SIG-M5 treated with dmso at 0.1 percent for 504 hours (cell line): ENCODE results near the gene ARL10.
A peak's percentile ranks its signal among the peaks of the same experiment; 100 is the strongest.

Experiments
- DNase-seq: peaks from one replicate; lab custom pipeline; 2025; ENCODE audit not compliant: unreplicated experiment; lab: John Stamatoyannopoulos, UW

The ARL10 gene

DNA sequence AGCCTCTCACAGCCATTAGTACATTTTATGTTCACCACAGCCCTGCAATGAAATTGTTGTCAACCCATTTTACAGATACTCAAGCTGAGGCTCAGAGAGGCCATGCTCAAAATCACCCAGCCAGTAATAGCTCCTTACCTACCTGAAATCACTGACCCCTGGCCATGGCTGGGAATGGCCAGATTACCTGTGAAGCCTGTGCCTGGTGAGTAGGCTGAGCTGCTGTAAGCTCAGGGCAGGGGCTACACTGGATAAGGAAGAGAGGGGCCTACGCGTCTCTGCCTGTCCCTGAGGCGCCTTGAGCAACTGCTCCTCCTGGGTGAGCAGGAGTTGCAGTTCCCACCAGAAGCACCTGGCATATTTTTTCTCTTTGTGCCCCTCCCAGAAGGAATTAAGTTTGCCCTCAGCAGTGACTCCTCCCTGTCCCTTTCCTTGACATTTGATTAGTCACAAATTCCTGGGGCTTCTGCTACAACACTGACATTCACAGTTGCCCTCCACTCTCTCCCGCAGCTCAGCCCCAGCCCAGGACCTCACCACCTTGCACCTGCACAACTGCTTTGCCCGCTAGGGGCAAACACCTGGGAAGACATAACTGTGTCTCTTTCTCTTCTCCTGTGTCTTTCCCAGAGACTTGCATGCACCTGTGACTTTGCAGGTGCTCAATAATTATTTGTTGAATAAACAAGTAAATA lies 45.3 kb downstream of the ARL10 start:
- no peak for DNase-seq

DNA sequence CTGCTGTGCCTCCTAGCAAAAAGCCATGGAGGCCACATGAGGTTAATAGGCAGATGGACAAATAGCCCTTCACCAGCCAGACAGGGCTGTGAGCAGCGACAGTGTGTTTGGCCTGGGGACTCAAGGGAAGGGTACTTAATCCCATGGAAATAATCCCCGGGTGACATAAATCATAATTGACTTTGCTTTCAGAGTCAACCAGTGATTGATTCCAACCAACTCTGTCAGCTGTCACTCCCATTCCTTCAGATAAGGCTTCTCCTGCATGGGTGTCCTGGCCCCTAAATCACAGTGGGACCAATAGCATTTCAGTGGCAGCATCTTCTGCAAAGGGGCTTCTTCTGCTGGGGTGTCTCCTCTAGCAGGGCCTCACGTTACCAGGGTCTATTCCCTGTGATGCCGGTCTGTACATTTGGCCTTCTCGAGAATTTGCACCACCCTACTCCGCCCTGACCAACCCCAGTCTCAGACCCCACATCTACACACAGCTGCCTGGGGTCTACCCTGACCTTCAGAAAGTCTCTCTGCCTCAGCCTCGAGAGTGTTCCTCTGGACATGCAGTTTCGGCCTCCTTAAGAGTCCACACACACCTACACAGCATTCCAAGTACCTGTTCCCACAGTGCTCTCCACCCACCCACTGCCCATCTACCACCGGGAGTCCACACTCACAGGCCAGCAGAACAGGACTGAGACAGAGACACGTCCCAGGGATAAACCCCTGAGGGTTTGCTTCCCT lies 47.4 kb downstream of the ARL10 start:
- no peak for DNase-seq

DNA sequence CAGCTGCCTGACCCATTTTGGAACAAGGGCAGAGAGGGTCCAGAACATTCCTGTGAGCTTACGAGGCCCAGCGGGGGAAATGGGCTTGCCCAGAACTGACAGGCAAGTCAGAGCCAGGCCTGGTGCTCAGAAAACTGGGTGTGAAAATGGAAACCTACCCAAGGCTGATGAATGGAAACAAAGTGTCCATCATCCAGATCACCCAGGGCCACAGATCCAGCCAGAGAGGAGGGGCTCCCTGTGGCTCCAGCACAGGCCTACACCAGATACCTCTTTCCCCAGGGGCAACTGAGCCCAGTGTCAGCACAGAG lies 47.9 kb downstream of the ARL10 start:
- DNase-seq: no peak

DNA sequence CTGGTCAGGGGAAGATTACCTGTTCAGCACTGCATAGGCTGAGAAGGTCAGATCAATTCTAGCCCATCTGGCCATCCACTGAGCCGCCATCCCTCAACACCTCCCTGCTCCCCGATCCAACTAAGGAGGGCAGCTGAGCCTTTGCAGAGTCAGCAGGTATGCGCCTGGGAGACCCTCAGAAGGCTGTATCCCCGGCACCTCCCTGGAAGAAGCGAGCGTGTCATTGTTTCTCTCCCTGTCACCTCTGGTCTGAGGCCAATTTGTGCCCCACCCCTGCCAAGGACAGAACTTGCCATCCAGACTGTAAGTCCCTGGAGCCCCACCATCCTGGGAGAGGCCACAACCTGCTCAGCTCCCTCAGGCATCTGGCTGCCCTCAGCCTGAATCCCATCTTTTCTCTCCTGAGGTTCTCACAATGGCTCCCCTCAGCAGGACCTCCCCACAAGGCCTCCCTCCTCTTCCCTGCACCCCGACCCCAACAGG lies 48.5 kb downstream of the ARL10 start:
- DNase-seq: no peak

DNA sequence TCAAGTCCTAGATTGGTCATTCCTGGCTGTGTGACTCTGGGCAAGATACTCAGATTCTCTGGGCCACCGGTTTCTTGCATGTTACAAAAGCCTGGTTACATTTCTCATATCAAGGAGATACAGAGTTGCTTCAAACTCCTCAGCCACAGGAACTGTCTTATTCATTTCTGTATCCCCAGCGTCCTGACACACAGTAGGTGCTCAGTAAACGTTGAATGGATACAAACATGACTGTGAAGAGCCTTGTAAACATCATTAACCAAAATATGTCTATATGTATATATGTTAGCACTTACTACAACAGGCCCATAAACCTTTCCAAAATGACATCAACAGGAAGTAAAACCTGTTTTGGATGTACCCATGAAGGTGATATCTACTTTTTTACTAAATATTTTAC lies 49.4 kb downstream of the ARL10 start:
- DNase-seq: no peak

DNA sequence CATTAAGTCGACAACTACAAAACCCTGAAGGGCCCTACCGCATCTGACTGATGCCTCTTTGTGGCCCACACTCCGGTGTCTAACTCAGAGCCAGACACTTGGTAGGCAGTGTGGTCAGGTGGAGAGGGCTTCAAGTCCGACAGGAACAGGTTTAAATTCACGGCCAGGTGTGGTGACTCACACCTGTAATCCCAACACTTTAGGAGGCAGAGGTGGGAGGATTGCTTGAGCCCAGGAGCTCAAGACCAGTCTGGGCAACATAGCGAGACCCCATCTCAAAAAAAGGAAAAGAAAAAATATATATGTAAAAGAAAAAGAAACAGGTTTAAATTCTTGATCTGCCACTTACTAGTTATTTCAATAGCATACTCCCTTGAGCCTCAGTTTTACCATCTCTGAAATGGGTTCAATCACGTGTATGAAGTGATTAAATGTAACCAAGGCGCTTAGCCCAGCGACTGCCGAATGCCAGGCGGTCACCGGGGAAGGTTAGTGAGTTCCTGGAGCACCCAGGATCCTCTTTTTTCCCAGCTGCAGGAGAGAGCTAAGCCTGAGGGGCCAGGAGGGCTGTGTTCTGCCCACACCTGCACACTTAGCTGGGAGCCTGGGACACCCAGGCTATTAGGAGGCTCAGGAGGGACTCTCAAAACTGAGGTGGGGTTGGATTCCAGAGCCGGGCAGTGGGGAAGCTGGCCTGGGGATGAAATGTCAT lies 50.1 kb downstream of the ARL10 start:
- no peak for DNase-seq

DNA sequence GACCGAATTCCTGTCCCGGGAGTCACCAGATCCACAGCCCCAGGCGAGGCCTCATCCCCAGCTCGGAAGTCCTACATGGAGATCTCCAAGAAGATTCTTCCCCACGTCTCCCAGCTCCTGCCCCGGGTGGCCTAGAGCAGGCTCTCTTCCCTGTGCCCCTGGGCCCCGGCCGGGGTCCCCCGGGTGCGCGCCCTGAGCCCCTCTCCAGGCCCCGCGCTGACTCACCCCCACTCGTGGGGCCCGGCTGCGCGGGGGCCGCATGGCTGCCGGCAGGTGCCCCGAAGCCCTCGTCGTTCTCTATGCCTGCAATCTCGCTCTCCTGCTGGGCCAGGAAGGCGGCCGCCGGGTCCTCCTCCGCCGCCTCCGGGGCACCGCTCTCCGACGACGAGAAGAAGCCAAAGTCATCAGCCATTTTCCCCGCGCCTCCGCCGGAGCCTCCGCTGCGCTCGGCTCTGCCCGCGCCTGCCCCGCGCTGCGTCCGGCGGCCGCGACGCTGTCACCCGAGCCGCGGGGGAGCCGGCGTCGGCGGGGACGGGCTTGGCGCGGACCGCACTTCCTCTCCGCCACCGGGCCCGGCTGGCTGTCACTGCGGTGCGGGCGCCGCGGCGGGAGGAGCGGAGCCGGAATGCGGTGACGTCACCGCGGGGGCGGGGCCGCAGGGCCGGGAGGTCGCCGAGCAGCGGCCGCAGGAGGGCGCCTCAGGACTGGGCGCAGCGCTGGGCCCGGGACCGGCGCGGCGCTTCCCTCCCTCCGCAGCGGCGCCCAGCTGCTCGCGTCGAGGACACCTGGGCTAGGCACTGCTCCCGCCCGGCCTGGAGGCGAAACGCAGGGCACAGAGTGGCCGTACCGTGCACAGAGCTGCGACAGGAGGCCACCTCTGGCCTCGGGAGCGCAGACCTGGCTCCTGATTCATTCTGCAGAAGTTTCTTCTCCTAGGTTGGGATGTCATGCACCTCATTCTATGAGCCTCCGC lies 51.0 kb downstream of the ARL10 start, which contains the start of gene CLTB:
Gene CLTB, minus strand, starts transcription at position 588 of the 973 bp plus-strand sequence. Its CDS starts 176 bp downstream, at position 412.
- peak; percentile 86 for DNase-seq

DNA sequence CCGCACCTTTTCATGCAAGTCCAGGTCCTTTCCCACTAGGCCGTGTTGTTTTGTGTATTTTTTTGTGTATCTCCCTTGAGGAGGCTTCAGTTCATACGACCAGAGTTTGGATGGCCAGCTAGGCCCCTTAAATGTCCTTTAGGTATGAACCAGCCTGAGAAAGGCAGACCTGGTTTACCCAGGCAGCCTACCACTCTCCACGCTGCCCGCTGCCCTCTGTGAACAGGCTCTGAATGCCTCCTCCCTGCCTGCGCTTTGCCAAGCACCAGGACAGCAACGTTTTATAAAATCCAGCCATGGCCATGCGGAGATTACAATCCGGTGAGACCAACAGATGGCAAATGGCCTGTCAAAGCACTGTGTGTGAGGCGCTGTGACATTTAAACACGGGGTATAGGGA lies 51.7 kb downstream of the ARL10 start:
- DNase-seq: no peak

DNA sequence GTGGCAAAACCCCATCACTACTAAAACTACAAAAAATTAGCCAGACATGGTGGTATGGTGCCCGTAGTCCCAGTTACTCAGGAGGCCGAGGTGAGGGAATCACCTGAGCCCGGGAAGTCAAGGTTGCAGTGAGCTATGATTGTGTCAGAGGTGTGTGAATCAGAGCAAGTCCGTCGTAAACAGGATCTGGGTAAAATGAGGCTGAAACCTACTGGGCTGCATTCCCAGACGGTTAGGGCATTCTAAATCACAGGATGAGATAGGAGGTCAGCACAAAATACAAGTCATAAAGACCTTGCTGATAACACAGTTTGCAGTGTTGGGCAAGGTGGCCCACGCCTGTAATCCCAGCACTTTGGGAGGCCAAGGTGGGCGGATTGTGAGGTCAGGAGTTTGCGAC lies 53.0 kb downstream of the ARL10 start:
- no peak for DNase-seq

DNA sequence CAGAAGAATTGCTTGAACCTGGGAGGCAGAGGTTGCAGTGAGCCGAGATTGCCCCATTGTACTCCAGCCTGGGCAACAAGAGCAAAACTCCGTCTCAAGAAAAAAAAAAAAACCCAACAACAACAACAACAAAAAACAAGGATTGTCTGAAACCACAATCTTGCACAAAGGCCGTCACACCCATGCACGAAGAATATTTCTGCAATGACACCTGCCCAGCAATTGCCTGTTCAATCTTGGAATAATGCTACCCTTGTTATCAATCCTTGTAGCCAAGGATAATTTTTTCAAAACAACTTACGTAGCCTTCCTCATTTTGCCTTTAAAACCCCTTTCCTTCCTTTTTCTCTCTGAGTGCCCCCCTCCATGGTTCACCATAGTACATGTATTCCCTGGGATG lies 54.8 kb downstream of the ARL10 start:
- DNase-seq: no peak

DNA sequence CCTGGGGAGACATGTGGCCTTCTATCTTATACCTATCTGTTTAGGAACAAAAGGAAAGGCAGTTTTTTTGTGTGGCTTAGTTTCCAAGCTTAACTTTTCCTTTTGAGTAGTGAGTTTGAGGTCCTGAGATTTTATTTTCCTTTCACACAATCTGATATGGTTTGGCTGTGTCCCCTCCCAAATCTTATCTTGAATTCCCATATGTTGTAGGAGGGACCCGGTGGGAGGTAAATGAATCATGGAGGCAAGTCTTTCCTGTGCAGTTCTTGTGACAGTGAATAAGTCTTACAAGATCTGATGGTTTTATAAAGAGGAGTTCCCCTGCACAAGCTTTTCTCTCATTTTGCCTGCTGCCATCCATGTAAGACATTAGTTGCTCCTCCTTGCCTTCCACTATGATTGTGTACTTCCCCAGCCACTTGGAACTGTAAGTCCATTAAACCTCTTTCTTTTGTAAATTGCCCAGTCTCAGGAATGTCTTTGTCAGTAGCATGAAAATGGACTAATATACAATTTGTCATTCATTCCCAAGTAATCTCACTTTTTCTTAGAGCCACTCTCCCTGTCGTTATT lies 55.8 kb downstream of the ARL10 start:
- no peak for DNase-seq

DNA sequence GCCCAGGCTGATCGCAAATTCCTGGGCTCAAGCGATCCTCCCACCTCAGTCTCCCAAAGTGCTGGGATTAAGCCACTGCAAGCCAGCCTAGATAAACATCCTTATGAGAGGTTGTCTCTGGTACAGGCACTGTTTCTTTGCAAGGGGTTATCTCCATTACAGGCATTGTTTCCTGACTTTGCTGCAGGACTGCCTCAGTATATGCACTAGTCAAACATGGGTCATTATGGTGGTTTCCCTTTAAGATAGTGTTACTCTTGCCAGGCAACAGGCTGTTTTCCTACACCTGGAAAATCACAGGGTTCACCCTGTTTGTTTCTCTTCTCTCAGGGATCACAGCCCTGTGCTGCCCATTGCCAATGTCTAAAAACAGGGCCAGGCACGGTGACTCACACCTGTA lies 58.9 kb downstream of the ARL10 start:
- DNase-seq: no peak

DNA sequence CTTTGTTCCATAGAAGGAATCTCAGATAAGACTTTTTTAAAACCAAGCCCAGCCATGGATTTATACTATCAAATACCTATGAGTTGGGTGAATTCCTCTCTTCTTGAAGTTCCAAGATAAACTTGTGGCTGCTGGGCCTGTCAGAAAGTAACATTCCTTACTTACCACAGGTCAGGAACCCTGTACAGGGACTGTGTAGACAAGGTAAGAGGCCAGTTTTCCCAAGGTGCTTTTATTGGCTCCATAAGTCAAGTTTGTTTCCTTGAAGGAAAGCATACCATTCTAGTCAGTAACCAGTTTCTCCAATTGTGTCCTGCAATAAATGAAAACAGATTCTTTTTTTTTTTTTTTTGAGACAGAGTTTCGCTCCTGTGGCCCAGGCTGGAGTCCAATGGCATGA lies 59.9 kb downstream of the ARL10 start:
- DNase-seq: no peak

DNA sequence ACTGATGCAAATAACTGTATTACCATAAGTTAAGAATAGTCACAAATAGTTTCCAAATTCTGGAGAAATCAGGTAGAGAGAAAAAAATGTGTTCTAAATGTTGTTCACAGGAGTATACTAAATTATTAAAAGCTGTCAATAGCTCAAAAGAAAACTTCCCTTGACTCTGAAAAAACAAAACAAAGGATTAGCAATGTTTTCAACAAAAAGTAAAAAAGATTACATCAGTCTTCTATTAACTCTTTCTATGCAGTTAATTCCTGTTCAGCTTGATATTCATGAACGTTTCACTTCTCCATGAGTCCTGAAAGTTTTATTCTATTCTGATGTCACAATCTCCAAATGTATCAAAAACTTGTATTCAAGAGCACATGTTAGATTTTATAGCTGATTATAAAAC lies 60.5 kb downstream of the ARL10 start:
- DNase-seq: no peak

DNA sequence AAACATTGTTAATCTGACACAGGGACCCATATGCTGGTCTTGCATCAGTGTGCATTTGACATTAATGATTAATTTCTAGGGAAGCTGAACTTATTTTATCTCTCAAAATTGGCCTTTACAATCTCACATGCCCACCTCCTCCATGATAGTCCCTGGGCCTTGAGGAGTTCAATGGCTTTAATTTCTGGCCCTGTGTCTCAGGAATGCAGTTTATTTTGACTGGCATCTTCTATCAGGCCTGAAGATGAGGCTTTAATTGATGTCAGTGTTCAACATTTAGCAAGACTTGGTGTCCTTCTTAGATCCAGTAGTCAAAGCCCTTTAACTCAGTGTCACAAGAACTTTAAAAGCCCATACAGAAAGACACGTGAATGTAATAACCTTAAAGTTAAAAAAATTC lies 61.6 kb downstream of the ARL10 start:
- no peak for DNase-seq

DNA sequence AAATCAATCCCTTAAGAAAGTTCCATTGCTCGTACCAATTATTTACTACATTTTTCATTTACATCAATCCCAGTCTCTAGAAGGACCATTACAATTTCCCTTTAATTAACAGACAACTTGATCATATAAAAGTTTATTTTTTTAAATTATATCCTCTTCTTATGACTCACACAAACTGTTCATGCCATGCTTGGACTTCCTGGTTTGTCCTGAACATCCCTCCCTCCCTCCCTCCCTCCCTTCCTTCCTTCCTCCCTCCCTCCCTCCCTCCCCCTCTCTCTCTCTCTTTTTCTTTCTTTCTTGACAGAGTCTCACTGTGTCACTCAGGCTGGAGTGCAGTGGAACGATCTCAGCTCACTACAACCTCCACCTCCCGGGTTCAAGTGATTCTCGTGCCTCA lies 62.7 kb downstream of the ARL10 start:
- no peak for DNase-seq

DNA sequence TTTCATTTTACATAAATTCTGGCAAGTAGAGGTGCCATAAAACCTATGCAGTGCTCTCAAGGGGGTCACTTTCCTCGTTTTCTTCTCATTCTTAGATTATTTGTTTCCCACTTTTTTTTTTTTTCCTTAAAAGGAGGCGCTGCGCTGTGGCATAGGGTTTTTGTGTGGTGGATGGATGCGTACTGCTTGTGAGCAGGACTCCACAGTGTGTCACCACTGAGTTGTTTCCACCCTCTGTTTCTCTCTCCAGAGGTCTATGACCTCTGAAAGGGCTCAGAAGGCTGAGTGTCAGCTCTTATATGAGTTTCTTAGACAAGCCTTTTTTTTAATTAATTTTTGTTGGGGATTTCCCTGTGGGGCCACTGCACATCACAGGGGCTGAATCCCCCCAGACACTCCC lies 64.7 kb downstream of the ARL10 start:
- no peak for DNase-seq
